Measurements from ENCODE around the gene BOD1L1.

Gene BOD1L1

DNA sequence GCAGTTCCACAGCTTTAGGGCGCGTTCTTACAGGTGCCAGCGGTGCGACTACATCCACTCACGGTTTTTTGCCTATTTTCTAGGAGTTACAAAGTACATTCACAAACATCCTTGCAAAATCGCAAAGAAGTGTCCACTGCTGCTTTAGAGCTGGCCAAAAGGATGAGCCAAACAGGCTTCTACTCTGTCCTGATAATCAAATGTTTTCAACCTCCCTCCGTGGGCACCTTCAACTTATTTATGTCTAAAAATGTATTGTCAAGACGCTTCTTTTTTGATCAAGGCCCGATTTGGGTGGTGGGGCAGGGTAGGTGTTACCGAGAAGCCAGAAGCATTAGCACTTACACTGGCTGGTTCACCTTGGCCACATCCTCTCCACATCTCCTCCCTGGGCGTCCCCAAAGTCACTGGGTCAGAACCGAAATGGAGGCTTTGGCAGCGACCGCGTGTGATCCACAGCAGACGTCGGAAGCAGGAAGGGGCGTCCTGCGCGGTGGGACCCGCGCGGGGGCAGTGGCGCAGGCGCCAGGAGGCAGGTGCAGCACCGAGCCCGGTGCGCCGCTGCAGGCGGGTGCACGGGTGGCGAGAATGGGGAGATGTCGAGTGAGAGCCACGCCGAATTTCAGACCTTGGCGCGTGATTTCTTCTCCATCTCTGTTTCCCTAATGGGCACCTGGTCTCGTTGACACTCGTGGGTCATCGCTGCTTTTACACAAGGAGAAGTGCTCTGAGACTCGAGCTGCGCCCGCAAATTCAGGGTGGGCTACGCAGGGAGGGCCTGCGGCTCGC, 100.1 kb downstream of the BOD1L1 start:
- Histone ChIP-seq H2AFZ (ENCODE audit: low read depth) (peak overlapping the region; percentile 22; the same call in 1 of the 2 replicates), H3K79me2 (ENCODE audit: insufficient read depth, low read depth) (no peaks in the 10 kb centered on the region), H3K4me3 (IDR thresholded peaks at IDR 0.05; ENCODE audit: insufficient read depth, low read depth, low read length) (peak overlapping the region; percentile 72), H3K4me1 (ENCODE audit: low read depth, poor library complexity, severe bottlenecking) (peaks cover 4% of the 10 kb centered on the region), H3K9ac (no peak overlapping the region), H3K27me3 (ENCODE audit: insufficient read depth, low read depth) (no peaks in the 10 kb centered on the region), H4K20me1 (ENCODE audit: insufficient read depth) (no peaks in the 10 kb centered on the region), H3K27ac (no peak overlapping the region), H3K36me3 (ENCODE audit: insufficient read depth) (no peaks in the 10 kb centered on the region), H3K4me2 (no peak overlapping the region)
- TF ChIP-seq, protein P1, sequence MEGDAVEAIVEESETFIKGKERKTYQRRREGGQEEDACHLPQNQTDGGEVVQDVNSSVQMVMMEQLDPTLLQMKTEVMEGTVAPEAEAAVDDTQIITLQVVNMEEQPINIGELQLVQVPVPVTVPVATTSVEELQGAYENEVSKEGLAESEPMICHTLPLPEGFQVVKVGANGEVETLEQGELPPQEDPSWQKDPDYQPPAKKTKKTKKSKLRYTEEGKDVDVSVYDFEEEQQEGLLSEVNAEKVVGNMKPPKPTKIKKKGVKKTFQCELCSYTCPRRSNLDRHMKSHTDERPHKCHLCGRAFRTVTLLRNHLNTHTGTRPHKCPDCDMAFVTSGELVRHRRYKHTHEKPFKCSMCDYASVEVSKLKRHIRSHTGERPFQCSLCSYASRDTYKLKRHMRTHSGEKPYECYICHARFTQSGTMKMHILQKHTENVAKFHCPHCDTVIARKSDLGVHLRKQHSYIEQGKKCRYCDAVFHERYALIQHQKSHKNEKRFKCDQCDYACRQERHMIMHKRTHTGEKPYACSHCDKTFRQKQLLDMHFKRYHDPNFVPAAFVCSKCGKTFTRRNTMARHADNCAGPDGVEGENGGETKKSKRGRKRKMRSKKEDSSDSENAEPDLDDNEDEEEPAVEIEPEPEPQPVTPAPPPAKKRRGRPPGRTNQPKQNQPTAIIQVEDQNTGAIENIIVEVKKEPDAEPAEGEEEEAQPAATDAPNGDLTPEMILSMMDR (conservative IDR thresholded peaks at IDR 0.05; ENCODE audit: low read depth, low read length): no peak

DNA sequence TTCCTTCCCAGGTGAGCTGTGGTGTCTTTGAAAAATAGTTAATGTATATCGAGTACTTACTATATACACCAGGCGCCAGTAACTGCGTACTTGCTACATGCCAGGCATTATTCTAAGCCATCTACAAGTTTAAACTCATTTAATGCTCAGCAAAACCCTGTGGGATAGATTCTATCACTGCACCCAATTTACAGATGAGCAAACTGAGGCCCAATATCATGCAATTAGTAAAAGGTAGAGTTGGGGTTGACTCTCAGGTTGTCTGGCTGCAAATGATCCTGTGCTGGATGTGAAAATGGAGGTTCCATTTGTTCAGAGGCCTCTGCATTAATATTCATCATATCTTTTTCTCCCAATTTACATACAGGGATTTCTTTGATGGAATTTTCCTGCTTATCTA, 100.9 kb downstream of the BOD1L1 start:
- Histone ChIP-seq H3K4me3 (IDR thresholded peaks at IDR 0.05; ENCODE audit: insufficient read depth, low read depth, low read length) (no peak overlapping the region), H4K20me1 (ENCODE audit: insufficient read depth) (no peaks in the 10 kb centered on the region), H3K9ac (no peak overlapping the region), H3K27me3 (ENCODE audit: insufficient read depth, low read depth) (no peaks in the 10 kb centered on the region), H3K4me2 (no peak overlapping the region), H3K4me1 (ENCODE audit: low read depth, poor library complexity, severe bottlenecking) (peaks cover 4% of the 10 kb centered on the region), H3K36me3 (ENCODE audit: insufficient read depth) (no peaks in the 10 kb centered on the region), H3K27ac (no peak overlapping the region), H3K79me2 (ENCODE audit: insufficient read depth, low read depth) (no peaks in the 10 kb centered on the region), H2AFZ (ENCODE audit: low read depth) (no peak overlapping the region)
- TF ChIP-seq, protein P1 (conservative IDR thresholded peaks at IDR 0.05; ENCODE audit: low read depth, low read length): no peak

DNA sequence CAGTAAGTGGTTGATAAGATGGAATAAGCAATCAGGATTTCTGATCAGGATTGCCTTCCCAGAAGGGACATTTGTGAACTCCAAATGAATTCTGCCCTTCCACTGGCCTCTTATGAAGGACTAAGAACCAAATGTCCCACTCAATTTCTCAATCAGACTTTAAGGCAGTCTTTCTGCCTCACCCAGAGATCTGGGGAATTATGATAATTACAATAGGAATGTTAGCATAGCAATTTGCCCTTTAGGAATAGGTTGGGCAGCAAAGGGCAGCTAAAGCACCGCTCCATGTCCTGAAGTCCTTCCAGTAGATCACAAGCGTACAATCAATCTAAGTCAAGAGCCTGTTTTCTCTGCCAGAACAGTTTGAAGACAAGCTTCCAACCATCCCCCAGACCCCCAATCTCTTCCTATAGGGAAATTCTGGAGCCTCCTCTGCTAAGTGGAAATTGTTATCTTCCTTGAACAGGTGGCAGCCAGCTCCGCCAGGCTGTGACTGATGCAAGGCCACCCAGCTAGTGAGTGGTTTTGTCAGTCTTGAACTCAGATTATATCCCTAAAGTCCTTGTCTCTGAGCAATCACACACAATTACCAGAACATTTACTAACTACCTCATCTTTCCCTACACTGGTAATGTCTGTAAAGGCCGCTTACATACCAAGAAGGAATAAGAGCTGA, 101.8 kb downstream of the BOD1L1 start:
- no peak overlapping the region for H3K4me3 ChIP-seq (IDR thresholded peaks at IDR 0.05; ENCODE audit: insufficient read depth, low read depth, low read length)
- H2AFZ ChIP-seq (ENCODE audit: low read depth): no peak overlapping the region
- H3K4me2 ChIP-seq: no peak overlapping the region
- H3K9ac ChIP-seq: no peak overlapping the region
- H3K27me3 ChIP-seq (ENCODE audit: insufficient read depth, low read depth): no peaks in the 10 kb centered on the region
- peaks cover 4% of the 10 kb centered on the region for H3K4me1 ChIP-seq (ENCODE audit: low read depth, poor library complexity, severe bottlenecking)
- no peaks in the 10 kb centered on the region for H3K36me3 ChIP-seq (ENCODE audit: insufficient read depth)
- TF ChIP-seq, protein P1 (conservative IDR thresholded peaks at IDR 0.05; ENCODE audit: low read depth, low read length): no peak
- H3K79me2 ChIP-seq (ENCODE audit: insufficient read depth, low read depth): no peaks in the 10 kb centered on the region
- H3K27ac ChIP-seq: no peak overlapping the region
- no peaks in the 10 kb centered on the region for H4K20me1 ChIP-seq (ENCODE audit: insufficient read depth)

DNA sequence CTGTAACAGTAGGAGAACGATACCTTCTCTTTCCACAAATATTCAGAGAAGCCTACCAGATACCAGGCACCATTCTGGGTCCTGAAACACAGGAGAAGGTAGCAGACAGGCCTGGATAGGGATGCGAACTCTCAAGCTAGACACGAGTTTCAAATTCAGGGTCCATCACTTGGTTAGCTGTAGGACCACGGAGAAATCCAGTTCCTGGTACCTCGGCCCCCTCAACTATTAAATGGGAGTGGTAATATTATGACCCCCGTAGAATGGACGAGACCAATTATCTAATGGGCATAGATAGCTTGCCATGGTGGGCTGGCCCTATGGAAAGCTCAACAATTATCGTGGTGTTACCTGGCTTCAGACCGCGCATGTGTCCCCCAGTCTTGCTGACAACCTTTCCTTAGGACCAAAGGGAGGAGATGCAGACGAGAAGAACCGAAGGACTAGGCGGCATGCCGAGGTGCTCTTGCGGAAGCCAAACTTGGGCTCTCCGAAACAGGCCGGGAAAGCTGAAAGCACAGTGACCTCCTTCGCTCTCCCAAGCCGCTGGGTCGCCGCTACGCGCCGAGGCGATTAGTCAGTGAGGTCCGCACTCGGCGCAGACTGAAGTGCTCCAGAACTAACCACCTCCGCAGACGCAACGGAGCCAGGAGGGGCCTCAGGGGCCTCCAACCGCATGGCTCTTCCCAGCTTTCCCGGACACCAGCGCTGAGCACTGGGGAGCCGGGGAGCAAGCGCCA, 102.9 kb downstream of the BOD1L1 start:
- H4K20me1 ChIP-seq (ENCODE audit: insufficient read depth): no peaks in the 10 kb centered on the region
- H2AFZ ChIP-seq (ENCODE audit: low read depth): no peak overlapping the region
- H3K79me2 ChIP-seq (ENCODE audit: insufficient read depth, low read depth): no peaks in the 10 kb centered on the region
- H3K27ac ChIP-seq: no peak overlapping the region
- H3K9ac ChIP-seq: no peak overlapping the region
- no peak overlapping the region for H3K4me2 ChIP-seq
- H3K36me3 ChIP-seq (ENCODE audit: insufficient read depth): no peaks in the 10 kb centered on the region
- no peak overlapping the region for H3K4me3 ChIP-seq (IDR thresholded peaks at IDR 0.05; ENCODE audit: insufficient read depth, low read depth, low read length)
- H3K4me1 ChIP-seq (ENCODE audit: low read depth, poor library complexity, severe bottlenecking): peaks cover 4% of the 10 kb centered on the region
- no peaks in the 10 kb centered on the region for H3K27me3 ChIP-seq (ENCODE audit: insufficient read depth, low read depth)
- TF ChIP-seq, protein P1 (conservative IDR thresholded peaks at IDR 0.05; ENCODE audit: low read depth, low read length): no peak
